ENCODE data around the gene PLD3. TPM values are rescaled to one million over a fixed set of nuclear protein-coding genes. Genes with fewer than 3 reads are reported as not detected.

PLD3 gene
- total and polyA plus RNA-seq, 5 donors = 180 to 235 (median 219) TPM

DNA sequence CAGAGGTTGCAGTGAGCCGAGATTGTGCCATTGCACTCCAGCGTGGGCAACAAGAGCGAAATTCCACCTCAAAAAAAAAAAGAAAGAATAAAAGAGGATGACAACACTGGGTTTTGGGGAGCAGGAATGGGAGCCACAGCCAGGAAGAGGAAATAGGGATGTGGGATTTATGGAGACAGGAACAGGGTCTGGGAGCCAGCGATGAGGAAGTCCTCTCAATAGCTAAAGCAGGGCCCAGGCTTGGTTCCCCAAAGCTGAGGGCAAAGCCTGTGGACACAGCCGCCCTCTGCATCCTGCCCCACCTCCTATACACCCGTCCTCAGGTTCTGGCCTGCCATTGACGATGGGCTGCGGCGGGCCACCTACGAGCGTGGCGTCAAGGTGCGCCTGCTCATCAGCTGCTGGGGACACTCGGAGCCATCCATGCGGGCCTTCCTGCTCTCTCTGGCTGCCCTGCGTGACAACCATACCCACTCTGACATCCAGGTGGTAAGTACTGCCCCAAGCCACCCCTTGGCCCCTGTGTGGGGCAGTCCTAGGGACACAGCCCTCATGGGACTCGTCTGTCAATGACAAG is 27.9 kb downstream of the PLD3 start:
- Histone ChIP-seq H3K4me1 (ENCODE audit: control insufficient read depth, insufficient read depth, low read length) (no peaks in the 10 kb centered on the region), H3K27me3 (ENCODE audit: control insufficient read depth, insufficient read depth) (no peaks in the 10 kb centered on the region), H3K27ac (ENCODE audit: low read length) (no peak overlapping the region), H3K9me3 (ENCODE audit: control insufficient read depth, low read length) (no peaks in the 10 kb centered on the region), H3K4me3 (ENCODE audit: low read length) (no peak overlapping the region)
- intact Hi-C loops (cut with DNase I) = no loop called here
- ATAC-seq (peak in 1 of 2 donors; percentile 7), DNase-seq (no peak)
- WGBS = 89% methylated on average over 17 of the region's 17 CpGs

DNA sequence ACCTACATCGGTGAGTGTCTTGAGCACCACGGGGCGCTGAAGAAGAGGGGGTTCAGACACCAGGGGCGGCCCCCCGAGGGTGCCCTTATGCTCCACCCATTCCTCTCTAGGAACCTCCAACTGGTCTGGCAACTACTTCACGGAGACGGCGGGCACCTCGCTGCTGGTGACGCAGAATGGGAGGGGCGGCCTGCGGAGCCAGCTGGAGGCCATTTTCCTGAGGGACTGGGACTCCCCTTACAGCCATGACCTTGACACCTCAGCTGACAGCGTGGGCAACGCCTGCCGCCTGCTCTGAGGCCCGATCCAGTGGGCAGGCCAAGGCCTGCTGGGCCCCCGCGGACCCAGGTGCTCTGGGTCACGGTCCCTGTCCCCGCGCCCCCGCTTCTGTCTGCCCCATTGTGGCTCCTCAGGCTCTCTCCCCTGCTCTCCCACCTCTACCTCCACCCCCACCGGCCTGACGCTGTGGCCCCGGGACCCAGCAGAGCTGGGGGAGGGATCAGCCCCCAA is 29.4 kb downstream of the PLD3 start:
- no peaks in the 10 kb centered on the region for H3K4me1 ChIP-seq (ENCODE audit: control insufficient read depth, insufficient read depth, low read length)
- DNase-seq = no peak
- 91% methylated on average over 25 of the region's 25 CpGs for WGBS
- no peak overlapping the region for H3K27ac ChIP-seq (ENCODE audit: low read length)
- no peak for ATAC-seq
- intact Hi-C loops (cut with DNase I) = no loop called here
- no peaks in the 10 kb centered on the region for H3K9me3 ChIP-seq (ENCODE audit: control insufficient read depth, low read length)
- H3K4me3 ChIP-seq (ENCODE audit: low read length) = no peak overlapping the region
- H3K27me3 ChIP-seq (ENCODE audit: control insufficient read depth, insufficient read depth) = no peaks in the 10 kb centered on the region

DNA sequence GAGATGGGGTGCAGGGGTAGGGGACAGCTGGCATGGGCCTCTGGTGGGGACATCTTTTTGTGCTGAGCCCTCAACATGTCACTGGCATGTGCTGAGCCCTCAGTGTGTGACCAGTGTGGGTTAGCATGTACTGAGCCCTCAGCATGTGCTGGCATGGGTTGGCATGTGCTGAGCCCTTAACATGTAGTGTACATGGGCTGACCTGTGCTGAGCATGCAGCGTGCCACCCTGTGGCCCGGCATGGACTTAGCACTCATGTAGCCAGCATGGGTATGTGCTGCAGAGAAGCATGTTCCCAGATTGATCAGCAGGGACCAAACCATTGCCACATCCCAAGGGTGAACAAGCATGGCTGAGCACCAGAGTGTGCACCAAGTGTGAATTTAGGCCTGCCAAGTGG is 30.0 kb downstream of the PLD3 start:
- 88% methylated on average over 2 of the region's 2 CpGs for WGBS
- Histone ChIP-seq H3K27me3 (ENCODE audit: control insufficient read depth, insufficient read depth) (no peaks in the 10 kb centered on the region), H3K27ac (ENCODE audit: low read length) (no peak overlapping the region), H3K9me3 (ENCODE audit: control insufficient read depth, low read length) (no peaks in the 10 kb centered on the region), H3K4me3 (ENCODE audit: low read length) (no peak overlapping the region), H3K4me1 (ENCODE audit: control insufficient read depth, insufficient read depth, low read length) (no peaks in the 10 kb centered on the region)
- intact Hi-C loops (cut with DNase I) = no loop called here
- ATAC-seq = no peak
- no peak for DNase-seq

DNA sequence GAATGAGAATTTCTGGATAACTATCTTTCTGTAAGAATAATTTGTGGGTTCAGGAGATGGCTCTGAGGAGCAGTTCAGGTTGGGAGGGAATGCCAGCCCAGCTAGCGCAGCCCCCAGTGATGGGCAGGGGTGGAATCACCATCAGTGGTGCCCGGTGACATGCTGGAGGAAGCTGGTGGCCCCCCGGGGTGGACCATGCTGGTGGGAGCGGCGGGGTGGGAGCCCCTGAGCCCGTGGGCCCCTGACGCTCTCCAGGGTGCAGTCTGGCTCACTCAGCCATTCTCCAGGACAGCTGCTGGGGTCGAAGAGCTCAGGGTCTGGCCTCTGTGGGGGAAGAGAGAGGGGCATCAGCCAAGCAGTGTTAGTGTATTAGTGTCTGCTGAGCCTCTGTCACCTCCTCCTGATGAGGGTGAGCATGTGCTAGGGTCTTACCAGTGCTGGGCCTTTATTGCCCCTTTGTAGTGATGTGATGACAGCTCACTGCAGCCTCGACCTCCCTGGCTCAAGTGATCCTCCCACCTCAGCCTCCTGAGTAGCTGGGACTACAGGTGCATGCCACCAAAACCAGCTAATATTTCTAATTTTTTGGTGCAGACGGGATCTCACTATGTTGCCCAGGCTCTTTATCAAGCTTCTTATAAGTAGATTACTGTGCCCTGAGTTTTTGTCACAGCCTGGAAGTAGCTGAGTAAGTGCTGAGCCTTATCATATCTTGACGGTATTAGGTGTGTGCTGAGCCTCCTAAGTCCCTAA is 31.1 kb downstream of the PLD3 start:
- WGBS = 82% methylated on average over 11 of the region's 11 CpGs
- ATAC-seq = no peak

DNA sequence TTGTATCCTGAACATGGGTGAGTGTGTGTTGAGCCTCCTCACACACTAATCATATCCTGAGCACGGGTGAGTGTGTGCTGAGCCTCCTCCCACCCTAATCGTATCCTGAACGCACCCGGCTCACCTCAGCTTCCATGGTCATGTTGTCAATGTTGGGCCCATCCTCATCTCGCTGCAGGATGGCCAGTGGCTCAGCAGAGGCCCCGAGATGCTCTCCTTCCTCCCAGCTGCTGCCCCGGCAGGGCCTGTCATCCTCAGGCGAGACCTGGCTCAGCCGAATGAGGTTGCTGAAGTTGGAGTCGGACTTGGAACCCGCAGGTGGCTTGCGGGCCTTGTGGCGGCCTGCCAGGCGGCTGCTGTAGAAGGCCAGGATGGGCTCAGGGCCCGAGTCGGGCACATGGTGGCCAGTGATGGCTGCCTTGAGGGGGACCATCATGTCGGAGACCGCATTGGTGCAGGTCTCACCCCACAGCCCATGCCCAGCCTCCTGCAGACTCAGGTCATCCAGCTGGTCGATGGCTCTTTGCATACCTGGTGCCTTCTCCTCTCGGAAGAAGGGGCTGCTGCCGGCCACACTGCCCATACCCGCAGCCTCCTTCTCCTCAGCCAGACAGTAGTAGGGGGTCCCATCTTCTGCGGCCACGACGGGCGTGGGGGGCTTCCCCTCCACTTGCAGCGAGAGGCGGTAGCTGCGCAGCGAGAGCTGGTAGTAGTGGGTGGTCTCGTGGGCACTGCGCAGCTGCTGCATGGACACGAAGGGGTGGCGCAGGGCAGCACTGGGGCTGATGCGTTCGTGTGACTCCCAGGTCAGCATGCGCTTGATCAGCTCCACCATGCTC is 31.9 kb downstream of the PLD3 start:
- Histone ChIP-seq H3K4me3 (ENCODE audit: low read length) (no peak overlapping the region), H3K4me1 (ENCODE audit: control insufficient read depth, insufficient read depth, low read length) (no peaks in the 10 kb centered on the region), H3K27me3 (ENCODE audit: control insufficient read depth, insufficient read depth) (no peaks in the 10 kb centered on the region), H3K27ac (ENCODE audit: low read length) (no peak overlapping the region), H3K9me3 (ENCODE audit: control insufficient read depth, low read length) (no peaks in the 10 kb centered on the region)
- intact Hi-C loops (cut with DNase I) = no loop called here
- DNase-seq (no peak), ATAC-seq (no peak)
- WGBS = 85% methylated on average over 37 of the region's 37 CpGs

More for the DNA sequence above, 31.1 kb downstream of the PLD3 start:
- no peaks in the 10 kb centered on the region for H3K4me1 ChIP-seq (ENCODE audit: control insufficient read depth, insufficient read depth, low read length)
- no peaks in the 10 kb centered on the region for H3K27me3 ChIP-seq (ENCODE audit: control insufficient read depth, insufficient read depth)
- no peaks in the 10 kb centered on the region for H3K9me3 ChIP-seq (ENCODE audit: control insufficient read depth, low read length)
- intact Hi-C loops (cut with DNase I) = no loop called here
- no peak overlapping the region for H3K4me3 ChIP-seq (ENCODE audit: low read length)
- no peak overlapping the region for H3K27ac ChIP-seq (ENCODE audit: low read length)
- no peak for DNase-seq

DNA sequence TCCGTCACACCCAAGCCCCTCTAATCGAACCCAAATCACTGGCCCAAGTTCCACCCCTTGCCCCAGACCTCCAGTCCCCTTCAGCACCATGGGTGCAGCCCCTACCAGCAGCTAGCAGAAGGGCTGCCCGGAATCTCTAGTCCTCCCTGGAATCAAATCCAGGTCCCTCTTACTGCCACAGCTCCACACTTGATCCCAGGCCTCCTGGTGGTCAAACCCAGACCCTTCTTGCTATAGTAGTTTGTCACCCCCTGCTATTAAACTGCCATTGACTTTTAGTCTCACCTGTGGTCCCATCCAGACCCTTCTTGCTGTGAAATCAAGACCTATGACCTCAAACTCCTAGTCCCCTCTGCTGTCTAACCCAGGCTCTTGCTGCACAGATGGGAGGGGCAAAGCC is 32.8 kb downstream of the PLD3 start:
- Histone ChIP-seq H3K9me3 (ENCODE audit: control insufficient read depth, low read length) (no peaks in the 10 kb centered on the region), H3K27ac (ENCODE audit: low read length) (no peak overlapping the region), H3K4me1 (ENCODE audit: control insufficient read depth, insufficient read depth, low read length) (no peaks in the 10 kb centered on the region), H3K4me3 (ENCODE audit: low read length) (no peak overlapping the region), H3K27me3 (ENCODE audit: control insufficient read depth, insufficient read depth) (no peaks in the 10 kb centered on the region)
- WGBS = 77% methylated on average over 3 of the region's 3 CpGs
- intact Hi-C loops (cut with DNase I) = no loop called here
- DNase-seq (no peak), ATAC-seq (no peak)

DNA sequence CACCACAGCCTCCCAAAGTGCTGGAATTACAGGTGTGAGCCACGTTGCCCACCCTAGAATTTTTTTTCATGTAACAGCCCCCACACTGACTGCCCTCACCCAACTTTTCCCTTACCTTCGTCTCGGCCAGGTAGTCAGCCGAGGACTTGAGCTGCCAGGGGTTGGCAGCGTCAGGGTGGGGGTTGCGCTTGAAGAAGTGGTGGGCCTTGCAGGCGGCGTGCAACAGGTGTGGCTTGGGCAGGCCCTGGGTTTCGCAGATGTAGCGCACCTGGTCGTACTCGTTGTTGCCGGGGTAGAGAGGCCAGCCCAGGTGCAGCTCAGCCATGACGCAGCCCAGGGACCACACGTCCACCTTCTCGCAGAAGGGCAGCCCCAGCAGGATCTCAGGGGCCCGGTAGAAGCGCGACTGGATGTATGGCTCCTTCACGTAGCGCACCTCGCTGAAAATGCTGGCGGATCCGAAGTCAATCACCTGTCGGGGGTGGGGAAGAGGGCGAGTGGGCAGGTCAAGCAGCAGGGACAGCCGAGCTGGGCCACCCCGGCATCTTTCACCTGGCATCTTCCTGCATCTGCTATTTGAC is 35.3 kb downstream of the PLD3 start:
- ATAC-seq = no peak
- intact Hi-C loops (cut with DNase I) = no loop called here

DNA sequence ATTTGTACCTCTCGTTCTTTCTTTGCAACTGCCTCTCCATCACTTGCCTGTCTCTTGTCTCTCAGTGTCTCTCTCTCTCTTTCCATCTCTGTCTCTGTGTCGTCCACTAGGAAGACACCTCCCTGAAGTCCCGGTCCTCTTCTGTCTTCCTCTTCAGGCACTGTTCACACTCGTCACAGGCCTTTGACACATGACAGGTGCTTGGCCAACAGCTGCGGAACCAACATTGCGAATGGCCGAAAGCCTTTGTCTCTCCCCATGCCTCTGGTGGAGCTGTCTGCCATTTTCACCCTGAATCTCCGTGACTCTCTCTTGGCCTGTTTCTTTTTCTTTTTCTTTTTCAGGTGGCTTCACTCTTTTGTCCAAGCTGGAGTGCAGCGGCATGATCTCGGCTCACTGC is 38.7 kb downstream of the PLD3 start:
- DNase-seq = no peak
- ATAC-seq = no peak
- Histone ChIP-seq H3K27me3 (ENCODE audit: control insufficient read depth, insufficient read depth) (no peaks in the 10 kb centered on the region), H3K9me3 (ENCODE audit: control insufficient read depth, low read length) (no peaks in the 10 kb centered on the region), H3K27ac (ENCODE audit: low read length) (no peak overlapping the region), H3K4me3 (ENCODE audit: low read length) (no peak overlapping the region), H3K4me1 (ENCODE audit: control insufficient read depth, insufficient read depth, low read length) (no peaks in the 10 kb centered on the region)
- 90% methylated on average over 10 of the region's 10 CpGs for WGBS
- intact Hi-C loops (cut with DNase I) = no loop called here

More for the DNA sequence above, 35.3 kb downstream of the PLD3 start:
- Histone ChIP-seq H3K27me3 (ENCODE audit: control insufficient read depth, insufficient read depth) (no peaks in the 10 kb centered on the region), H3K4me1 (ENCODE audit: control insufficient read depth, insufficient read depth, low read length) (no peaks in the 10 kb centered on the region), H3K27ac (ENCODE audit: low read length) (no peak overlapping the region), H3K9me3 (ENCODE audit: control insufficient read depth, low read length) (no peaks in the 10 kb centered on the region), H3K4me3 (ENCODE audit: low read length) (no peak overlapping the region)
- DNase-seq = peak in 1 of 3 donors; percentile 28
- WGBS = 85% methylated on average over 28 of the region's 28 CpGs

DNA sequence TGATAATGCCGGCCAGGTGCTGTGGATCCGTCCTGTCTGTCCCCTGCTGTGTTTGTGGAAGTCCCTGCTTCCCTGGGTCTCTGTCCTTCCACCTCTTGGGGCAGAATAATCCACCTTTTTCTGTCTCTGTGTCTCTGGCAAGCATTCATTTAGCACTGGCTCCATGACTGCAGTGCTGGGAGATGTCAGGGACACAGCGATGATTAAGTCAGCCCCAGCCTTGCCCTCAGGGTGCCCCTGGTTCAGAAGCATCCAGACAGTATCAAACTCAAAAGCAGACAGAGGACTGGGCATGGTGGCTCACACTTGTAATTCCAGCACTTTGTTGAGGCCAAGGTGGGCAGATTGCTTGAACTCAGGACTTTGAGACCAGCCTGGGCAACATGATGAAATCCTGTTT is 40.0 kb downstream of the PLD3 start:
- no peaks in the 10 kb centered on the region for H3K27me3 ChIP-seq (ENCODE audit: control insufficient read depth, insufficient read depth)
- no peak for DNase-seq
- intact Hi-C loops (cut with DNase I) = no loop called here
- no peak overlapping the region for H3K27ac ChIP-seq (ENCODE audit: low read length)
- no peaks in the 10 kb centered on the region for H3K4me1 ChIP-seq (ENCODE audit: control insufficient read depth, insufficient read depth, low read length)
- no peak overlapping the region for H3K4me3 ChIP-seq (ENCODE audit: low read length)
- WGBS = 77% methylated on average over 3 of the region's 3 CpGs
- no peaks in the 10 kb centered on the region for H3K9me3 ChIP-seq (ENCODE audit: control insufficient read depth, low read length)
- no peak for ATAC-seq

DNA sequence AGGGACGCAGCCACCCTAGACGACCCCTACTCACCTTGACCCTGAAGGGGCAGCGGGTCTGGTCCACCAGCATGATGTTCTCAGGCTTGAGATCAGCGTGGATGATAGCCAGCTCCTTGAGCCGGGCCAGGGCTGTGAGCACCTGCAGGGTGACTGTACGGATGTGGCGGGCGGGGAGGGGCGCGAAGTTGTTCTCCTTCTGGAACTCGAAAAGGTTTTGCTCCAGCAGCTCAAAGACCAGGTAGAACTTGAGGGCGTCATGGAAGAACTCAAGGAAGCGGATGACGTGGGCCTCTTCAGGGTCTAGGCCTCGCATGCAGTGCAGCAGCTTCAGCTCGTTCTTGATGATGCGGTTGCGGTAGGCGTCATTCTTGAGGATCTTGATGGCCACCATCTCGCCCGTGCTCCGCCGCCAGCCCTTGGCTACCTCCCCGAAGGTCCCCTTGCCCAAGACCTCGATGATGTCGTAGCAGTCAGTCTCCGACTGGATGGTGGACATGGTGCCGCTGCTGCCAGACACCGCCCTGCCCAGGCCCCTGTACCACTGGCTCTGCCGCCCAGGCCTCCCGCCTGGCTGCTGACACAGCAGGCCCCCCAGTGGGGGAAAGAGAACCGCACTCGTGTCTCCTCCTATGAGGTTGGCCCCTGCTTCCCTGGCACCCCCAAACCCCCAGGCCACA is 41.0 kb downstream of the PLD3 start:
- Histone ChIP-seq H3K9me3 (ENCODE audit: control insufficient read depth, low read length) (no peaks in the 10 kb centered on the region), H3K27ac (ENCODE audit: low read length) (no peak overlapping the region), H3K4me1 (ENCODE audit: control insufficient read depth, insufficient read depth, low read length) (no peaks in the 10 kb centered on the region), H3K27me3 (ENCODE audit: control insufficient read depth, insufficient read depth) (no peaks in the 10 kb centered on the region), H3K4me3 (ENCODE audit: low read length) (no peak overlapping the region)
- DNase-seq = peak in 1 of 3 donors; percentile 50
- intact Hi-C loops (cut with DNase I) = no loop called here
- ATAC-seq = no peak
- WGBS = 95% methylated on average over 33 of the region's 33 CpGs
